ENCODE data around the gene SPHK1.

The SPHK1 gene

DNA sequence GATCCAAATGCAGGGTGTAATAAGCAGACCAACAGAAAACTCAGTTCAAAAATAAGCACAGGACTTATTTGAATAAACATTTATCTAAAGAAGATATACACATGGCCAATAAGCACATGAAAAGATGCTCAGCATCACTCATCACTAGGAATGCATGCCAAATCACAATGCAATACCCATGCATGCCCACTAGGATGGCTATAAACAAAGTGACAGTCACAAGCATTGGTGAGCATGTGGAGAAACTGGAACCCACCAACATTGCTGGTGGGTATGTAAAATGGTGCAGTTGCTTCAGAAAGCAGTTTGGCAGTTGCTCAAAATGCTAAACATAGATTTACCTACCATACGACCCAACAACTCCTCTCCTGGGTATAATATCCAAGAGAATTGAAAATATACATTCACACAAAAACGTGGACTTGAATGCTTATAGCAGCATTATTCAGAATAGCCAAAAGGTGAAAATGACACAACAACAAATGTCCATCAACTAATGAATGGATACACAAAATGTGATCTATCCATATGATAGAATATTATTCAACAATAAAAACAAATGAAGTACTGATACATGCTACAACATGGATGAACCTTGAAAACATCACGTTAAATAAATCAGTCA is 48.4 kb downstream of the SPHK1 start:
- FAIRE-seq = peak; percentile 57
- TF ChIP-seq POLR2AphosphoS5 (IDR thresholded peaks at IDR 0.05; ENCODE audit: low read depth, low read length) (no peak), POLR2A (IDR thresholded peaks at IDR 0.05; ENCODE audit: low read depth, low read length) (no peak), TAF1 (IDR thresholded peaks at IDR 0.05; ENCODE audit: borderline replicate concordance, low read depth, low read length) (no peak)
- no peak for DNase-seq (ENCODE audit: insufficient read length)

DNA sequence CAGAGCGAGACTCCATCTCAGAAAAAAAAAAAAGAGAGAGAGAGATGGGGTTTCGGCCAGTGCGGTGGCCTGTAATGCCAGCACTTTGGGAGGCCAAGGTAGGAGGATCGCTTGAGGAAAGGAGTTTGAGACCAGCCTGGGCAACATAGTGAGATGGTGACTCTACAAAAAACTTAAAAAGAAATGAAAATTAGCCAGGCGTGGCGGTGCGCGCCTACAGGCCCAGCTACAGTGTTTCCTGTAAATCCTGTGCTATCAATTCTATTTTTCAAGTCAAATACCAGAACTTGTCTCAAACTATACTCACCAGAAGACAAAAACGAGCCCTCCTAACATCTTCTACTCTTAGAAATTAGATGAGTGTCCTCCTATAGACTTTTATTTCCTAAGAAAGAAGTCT is 49.3 kb downstream of the SPHK1 start:
- DNase-seq (ENCODE audit: insufficient read length) (no peak), FAIRE-seq (no peak)
- TF ChIP-seq TAF1 (IDR thresholded peaks at IDR 0.05; ENCODE audit: borderline replicate concordance, low read depth, low read length) = no peak
- no peak for TF ChIP-seq POLR2A (IDR thresholded peaks at IDR 0.05; ENCODE audit: low read depth, low read length)
- TF ChIP-seq POLR2AphosphoS5 (IDR thresholded peaks at IDR 0.05; ENCODE audit: low read depth, low read length) = no peak

DNA sequence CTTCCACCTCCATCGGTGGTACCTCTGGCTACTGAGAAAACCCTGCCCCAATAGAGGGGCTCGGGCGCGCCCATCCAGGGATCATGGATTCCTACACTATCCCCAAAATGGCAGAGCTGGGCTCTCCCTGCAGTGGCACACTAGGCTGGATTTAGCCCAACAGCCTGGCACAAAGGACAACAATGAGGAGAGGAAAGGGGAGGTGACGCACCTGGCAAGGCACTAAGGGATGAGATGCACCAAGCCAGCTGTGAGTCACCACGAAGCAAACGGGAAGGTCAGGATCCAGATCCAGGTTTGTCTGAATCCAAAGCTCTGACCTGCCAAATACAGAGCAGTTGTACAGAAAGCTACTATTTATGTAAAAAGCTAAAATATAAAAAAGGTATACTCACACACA is 50.5 kb downstream of the SPHK1 start:
- DNase-seq (ENCODE audit: insufficient read length) (no peak), FAIRE-seq (no peak)
- TF ChIP-seq TAF1 (IDR thresholded peaks at IDR 0.05; ENCODE audit: borderline replicate concordance, low read depth, low read length) = no peak
- TF ChIP-seq POLR2AphosphoS5 (IDR thresholded peaks at IDR 0.05; ENCODE audit: low read depth, low read length) = no peak
- TF ChIP-seq POLR2A (IDR thresholded peaks at IDR 0.05; ENCODE audit: low read depth, low read length) = no peak

DNA sequence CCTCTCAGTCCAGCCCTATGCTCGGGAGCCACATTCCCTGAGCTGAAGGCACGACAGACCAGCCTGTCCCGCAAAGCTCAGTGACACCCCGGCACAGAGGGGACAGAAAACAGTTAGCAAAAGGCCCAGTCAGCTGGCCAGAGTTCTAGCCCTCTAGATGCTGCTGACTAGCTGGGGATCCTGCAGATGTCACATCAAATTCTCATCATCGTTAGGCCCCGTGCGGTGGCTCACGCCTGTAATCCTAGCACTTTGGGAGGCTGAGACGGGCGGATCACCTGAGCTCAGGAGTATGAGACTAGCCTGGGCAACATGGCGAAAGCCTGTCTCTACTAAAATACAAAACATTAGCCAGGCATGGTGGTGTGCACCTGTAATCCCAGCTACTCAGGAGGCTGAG is 51.3 kb downstream of the SPHK1 start:
- DNase-seq (ENCODE audit: insufficient read length) (no peak), FAIRE-seq (no peak)
- TF ChIP-seq POLR2A (IDR thresholded peaks at IDR 0.05; ENCODE audit: low read depth, low read length) (no peak), POLR2AphosphoS5 (IDR thresholded peaks at IDR 0.05; ENCODE audit: low read depth, low read length) (no peak), TAF1 (IDR thresholded peaks at IDR 0.05; ENCODE audit: borderline replicate concordance, low read depth, low read length) (no peak)
